B cell (primary cell): ENCODE data around the gene SLC2A13. TPM values are rescaled to one million over a fixed set of nuclear protein-coding genes. Genes with fewer than 3 reads are reported as not detected.

Experiments used
- ATAC-seq: fragments of 200-7000 bp; cut with Tn5 transposase; one replicate; pipeline ENCODE4 v1.10.0; 2021; ENCODE audit warnings: low read depth, mild to moderate bottlenecking, moderate number of reproducible peaks, moderate library complexity
- CTCF ChIA-PET: fragments of 350-600 bp; sonication (Branson Sonifier 250); formaldehyde crosslinking; loops from one replicate; lab custom pipeline; 2021; ENCODE audit warnings: antibody characterized with exemption, inconsistent platforms; lab: Charles Lee
- POLR2A ChIA-PET: fragments of 350-600 bp; sonication (Branson Sonifier 250); formaldehyde crosslinking; loops from one replicate; lab custom pipeline; 2021; ENCODE audit warnings: antibody characterized with exemption; lab: Charles Lee
- DNase-seq: peaks from one replicate; pipeline ENCODE4 v3.0.0; 2013
- H2AFZ ChIP-seq: 2 replicates; pipeline ENCODE4 v1.6.1; 2012; ENCODE audit warnings: mild to moderate bottlenecking, low read depth, low read length; ENCODE audit not compliant: insufficient read depth, poor library complexity, severe bottlenecking
- H3K27ac ChIP-seq, 2 donors: 1 replicate in 1 of 2; 2 replicates in 1 of 2; pipeline ENCODE4 v1.5.1; 2012 to 2013; ENCODE audit warnings: low read length in 2 of 2, mild to moderate bottlenecking in 2 of 2, moderate library complexity in 1 of 2
- H3K27me3 ChIP-seq, 4 experiments: fragments of 200-600 bp in 1 of 4; sonication (generic) in 1 of 4; replicated peaks in 1 of 4; 1 replicate in 2 of 4; 2 replicates in 2 of 4; pipeline versions ENCODE4 v1.6.1 to v1.7.0; 2013 to 2016; ENCODE audit warnings: low read length in 3 of 4, mild to moderate bottlenecking in 2 of 4, mixed read lengths in 1 of 4, moderate library complexity in 1 of 4; ENCODE audit not compliant: insufficient read depth in 4 of 4, control insufficient read depth in 3 of 4; ENCODE audit errors: control extremely low read depth in 1 of 4
- H3K36me3 ChIP-seq, 2 experiments: replicated peaks in 1 of 2; 1 replicate in 1 of 2; 2 replicates in 1 of 2; pipeline versions ENCODE4 v1.6.1 to v1.7.1; 2013; ENCODE audit warnings: low read length in 1 of 2; ENCODE audit not compliant: insufficient read depth in 2 of 2, control insufficient read depth in 1 of 2; ENCODE audit errors: control extremely low read depth in 1 of 2, extremely low read depth in 1 of 2
- H3K4me1 ChIP-seq, 2 donors: fragments of 200-600 bp in 1 of 2; sonication (generic) in 1 of 2; 1 replicate in 1 of 2; 2 replicates in 1 of 2; pipeline versions ENCODE4 v1.5.1 to v1.6.1; 2013 to 2017; ENCODE audit warnings: low read length in 2 of 2; ENCODE audit not compliant: control insufficient read depth in 2 of 2, insufficient read depth in 2 of 2
- H3K4me2 ChIP-seq: replicated peaks from 2 replicates; pipeline ENCODE3; 2012; ENCODE audit warnings: mild to moderate bottlenecking, low read depth, low read length; ENCODE audit not compliant: poor library complexity, severe bottlenecking
- H3K4me3 ChIP-seq, 5 experiments: fragments of 200-600 bp in 1 of 5; sonication (generic) in 1 of 5; 1 replicate in 3 of 5; 2 replicates in 2 of 5; pipeline versions ENCODE4 v1.5.1 to v1.7.0; 2011 to 2016; ENCODE audit warnings: low read length in 4 of 5, mild to moderate bottlenecking in 4 of 5, low read depth in 2 of 5, control low read depth in 1 of 5, moderate library complexity in 1 of 5; ENCODE audit not compliant: insufficient read depth in 1 of 5; ENCODE audit errors: control extremely low read depth in 1 of 5, extremely low read depth in 1 of 5
- H3K79me2 ChIP-seq: fragments of 200-600 bp; sonication (generic); one replicate; pipeline ENCODE4 v1.6.0; 2016; ENCODE audit warnings: low read length; ENCODE audit not compliant: control insufficient read depth, insufficient read depth
- H3K9ac ChIP-seq: fragments of 200-600 bp; sonication (generic); 2 replicates; pipeline ENCODE4 v1.6.1; 2017; ENCODE audit warnings: mild to moderate bottlenecking, low read length, moderate library complexity
- H3K9me3 ChIP-seq, 3 donors: one replicate each; pipeline versions ENCODE4 v1.6.1 to v1.7.1; 2013; ENCODE audit warnings: low read length in 2 of 3; ENCODE audit not compliant: control insufficient read depth in 2 of 3, insufficient read depth in 1 of 3; ENCODE audit errors: control extremely low read depth in 1 of 3
- H4K20me1 ChIP-seq: 2 replicates; pipeline ENCODE4 v1.6.0; 2012; ENCODE audit warnings: mild to moderate bottlenecking, low read length; ENCODE audit not compliant: insufficient read depth, control insufficient read depth, poor library complexity, severe bottlenecking
- H3K27ac Mint-ChIP-seq: one replicate; pipeline ENCODE4 v1.8.0; 2021; ENCODE audit warnings: mixed read lengths
- H3K27me3 Mint-ChIP-seq: one replicate; pipeline ENCODE4 v1.8.0; 2021; ENCODE audit warnings: mixed read lengths
- H3K4me1 Mint-ChIP-seq: one replicate; pipeline ENCODE4 v1.8.0; 2021; ENCODE audit warnings: mixed read lengths
- H3K4me3 Mint-ChIP-seq: one replicate; pipeline ENCODE4 v1.8.0; 2021; ENCODE audit warnings: mixed read lengths
- H3K9me3 Mint-ChIP-seq: one replicate; pipeline ENCODE4 v1.8.0; 2022; ENCODE audit warnings: mixed read lengths; ENCODE audit not compliant: insufficient read depth
- EZH2 ChIP-seq: IDR thresholded peaks from 2 replicates; pipeline ENCODE4 v1.6.1; 2012; ENCODE audit warnings: borderline replicate concordance, low read depth, mild to moderate bottlenecking, moderate library complexity, low read length; ENCODE audit not compliant: insufficient read depth, poor library complexity, severe bottlenecking
- whole genome bisulfite sequencing: methylation state at CpG from one replicate; pipeline ENCODE4 v1.1.5; 2013; ENCODE audit warnings: missing lambda C conversion rate; ENCODE audit not compliant: insufficient coverage; 5-methylcytosine and 5-hydroxymethylcytosine counted together
- intact Hi-C: fragments of 100-400 bp; cut with micrococcal nuclease; formaldehyde crosslinking; loops from one replicate; pipeline ENCODE4 v1.10.0; 2022
- polyA plus RNA-seq: library from polyadenylated mRNA; depleted of rRNA; stranded (reverse); fragments of >200 nt; gene quantifications from 2 replicates; pipeline ENCODE4 v1.2.3, GENCODE V29; 2012
- total RNA-seq, 2 donors: library from RNA; stranded (reverse); fragments of 120-200 nt in 1 of 2; gene quantifications; 1 replicate in 1 of 2; 2 replicates in 1 of 2; pipeline versions ENCODE4 v1.2.3 to v1.2.4, GENCODE V29; 2013 to 2022
- TF ChIP-seq, protein P1 (sequence below): fragments of 200-600 bp; IDR thresholded peaks from one replicate; pipeline ENCODE4 v1.8.0; 2022; ENCODE audit warnings: antibody characterized with exemption, mild to moderate bottlenecking

SLC2A13 gene
- total and polyA plus RNA-seq, 2 donors (not counting 1 experiment from before 2014, with no cell fraction given): 2.1 to 8.6 TPM

DNA sequence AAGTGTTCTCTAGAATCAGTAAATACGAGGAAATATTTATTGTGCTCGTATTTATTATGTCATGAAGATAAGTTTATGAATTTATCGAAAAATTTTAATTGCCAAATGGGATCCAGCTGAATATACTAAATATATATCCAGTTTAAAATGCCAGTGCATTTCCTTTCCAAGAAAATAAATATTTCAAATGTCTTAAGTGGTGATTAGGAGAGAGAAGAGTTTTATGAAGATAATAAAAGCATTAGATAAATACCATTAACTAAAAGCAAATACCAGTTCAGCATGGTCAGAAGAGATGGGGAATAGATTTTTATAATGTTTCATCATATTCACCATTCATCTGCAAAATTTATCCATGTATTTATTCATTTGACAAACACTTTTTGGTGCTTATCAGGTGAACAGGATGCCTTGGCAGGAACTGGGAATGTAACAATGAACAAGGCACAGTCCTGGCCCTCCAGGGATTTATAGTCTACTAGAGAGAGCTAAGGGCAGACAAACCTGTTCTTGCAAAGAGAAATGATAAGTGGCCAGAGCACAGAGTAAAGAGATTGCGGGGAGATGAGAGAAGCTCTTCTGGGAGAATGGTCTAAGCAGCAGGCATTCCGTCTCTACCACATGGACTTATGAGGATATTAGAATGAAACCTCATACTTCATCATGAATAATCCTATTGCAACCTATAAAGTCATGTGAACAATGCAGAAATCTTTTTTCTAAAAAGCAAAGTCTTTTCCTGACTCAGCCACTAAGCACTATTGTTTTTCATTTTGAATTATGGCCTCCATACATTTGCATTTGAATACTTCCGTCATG, 342.6 kb downstream of the SLC2A13 start:
- TF ChIP-seq, protein P1, sequence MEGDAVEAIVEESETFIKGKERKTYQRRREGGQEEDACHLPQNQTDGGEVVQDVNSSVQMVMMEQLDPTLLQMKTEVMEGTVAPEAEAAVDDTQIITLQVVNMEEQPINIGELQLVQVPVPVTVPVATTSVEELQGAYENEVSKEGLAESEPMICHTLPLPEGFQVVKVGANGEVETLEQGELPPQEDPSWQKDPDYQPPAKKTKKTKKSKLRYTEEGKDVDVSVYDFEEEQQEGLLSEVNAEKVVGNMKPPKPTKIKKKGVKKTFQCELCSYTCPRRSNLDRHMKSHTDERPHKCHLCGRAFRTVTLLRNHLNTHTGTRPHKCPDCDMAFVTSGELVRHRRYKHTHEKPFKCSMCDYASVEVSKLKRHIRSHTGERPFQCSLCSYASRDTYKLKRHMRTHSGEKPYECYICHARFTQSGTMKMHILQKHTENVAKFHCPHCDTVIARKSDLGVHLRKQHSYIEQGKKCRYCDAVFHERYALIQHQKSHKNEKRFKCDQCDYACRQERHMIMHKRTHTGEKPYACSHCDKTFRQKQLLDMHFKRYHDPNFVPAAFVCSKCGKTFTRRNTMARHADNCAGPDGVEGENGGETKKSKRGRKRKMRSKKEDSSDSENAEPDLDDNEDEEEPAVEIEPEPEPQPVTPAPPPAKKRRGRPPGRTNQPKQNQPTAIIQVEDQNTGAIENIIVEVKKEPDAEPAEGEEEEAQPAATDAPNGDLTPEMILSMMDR: no peak
- TF ChIP-seq EZH2: no peak
- H4K20me1 ChIP-seq: no peaks in the 10 kb centered on the region
- H3K4me3 Mint-ChIP-seq: no peak overlapping the region
- no peak for DNase-seq
- H3K27me3 Mint-ChIP-seq: no peaks in the 10 kb centered on the region
- H3K79me2 ChIP-seq: no peaks in the 10 kb centered on the region
- WGBS: 92% methylated on average over 2 of the region's 6 CpGs
- H3K36me3 ChIP-seq: no peaks in the 10 kb centered on the region
- POLR2A ChIA-PET: no interaction called here
- intact Hi-C loops: no loop called here
- peaks cover 4% of the 10 kb centered on the region for H3K4me1 Mint-ChIP-seq
- no peak for ATAC-seq
- no peak overlapping the region for H3K27ac ChIP-seq
- H3K4me2 ChIP-seq: no peak overlapping the region
- H3K27ac Mint-ChIP-seq: no peak overlapping the region
- no peaks in the 10 kb centered on the region for H3K4me1 ChIP-seq
- H3K27me3 ChIP-seq: no peaks in the 10 kb centered on the region
- no peak overlapping the region for H3K4me3 ChIP-seq
- H2AFZ ChIP-seq: no peak overlapping the region
- H3K9ac ChIP-seq: no peak overlapping the region
- H3K9me3 ChIP-seq: no peaks in the 10 kb centered on the region
- CTCF ChIA-PET: interaction anchor here (0.7 to 1.2 kb wide), 2 partner anchors 18 to 227 kb away, joined by 3 read pairs; no protein-coding TSS in a partner anchor
- H3K9me3 Mint-ChIP-seq: no peaks in the 10 kb centered on the region

DNA sequence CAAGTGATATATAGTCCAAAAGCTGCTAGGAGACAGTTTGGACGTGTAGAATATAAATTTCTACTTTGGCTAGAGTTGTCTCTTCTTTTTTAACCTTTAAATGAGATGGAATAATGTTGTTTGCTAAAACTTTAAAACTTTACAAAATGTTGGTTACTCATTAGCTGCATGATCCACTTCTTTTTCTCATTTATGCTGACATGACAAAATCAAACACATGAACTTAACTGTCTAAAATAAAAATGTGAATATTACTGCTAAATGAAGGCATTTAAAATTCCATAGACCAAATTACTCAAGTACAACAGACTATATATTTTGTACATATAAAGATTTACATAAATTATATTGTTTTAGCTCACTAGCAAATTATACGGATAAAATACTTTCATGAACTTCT, 350.4 kb downstream of the SLC2A13 start:
- H3K4me3 Mint-ChIP-seq: no peak overlapping the region
- peaks cover 4% of the 10 kb centered on the region for H3K4me1 Mint-ChIP-seq
- no CpG with 5 or more reads among the region's 2 CpGs for WGBS
- H3K9me3 ChIP-seq: no peaks in the 10 kb centered on the region
- H3K27ac Mint-ChIP-seq: no peak overlapping the region
- no peaks in the 10 kb centered on the region for H3K4me1 ChIP-seq
- ChIA-PET POLR2A (no interaction called here), CTCF (interaction anchor here (0.8 to 1.3 kb wide), 2 partner anchors 9 to 350 kb away, joined by 3 to 4 read pairs; partner anchors contain the start of gene SLC2A13)
- H3K9ac ChIP-seq: no peak overlapping the region
- TF ChIP-seq, protein P1: no peak
- TF ChIP-seq EZH2: no peak
- no peak overlapping the region for H3K27ac ChIP-seq
- H3K4me2 ChIP-seq: no peak overlapping the region
- no peak overlapping the region for H2AFZ ChIP-seq
- ATAC-seq (no peak), DNase-seq (no peak)
- intact Hi-C loops: no loop called here
- no peaks in the 10 kb centered on the region for H3K27me3 Mint-ChIP-seq
- H3K79me2 ChIP-seq: no peaks in the 10 kb centered on the region
- H3K9me3 Mint-ChIP-seq: no peaks in the 10 kb centered on the region
- no peaks in the 10 kb centered on the region for H3K36me3 ChIP-seq
- H4K20me1 ChIP-seq: no peaks in the 10 kb centered on the region
- H3K4me3 ChIP-seq: no peak overlapping the region
- H3K27me3 ChIP-seq: no peaks in the 10 kb centered on the region
